Large intestine (tissue), 1 donor: ENCODE results near the gene GPR160. TPM values are rescaled to one million over a fixed set of nuclear protein-coding genes. Genes with fewer than 3 reads are reported as not detected.

Source experiments
- polyA plus RNA-seq: library from polyadenylated mRNA; unstranded; fragments of 120-200 nt; gene quantifications from one replicate; pipeline ENCODE4 v1.2.1, GENCODE V29; 2013

The GPR160 gene
- polyA plus RNA-seq, 1 donor: 169 TPM

Other genes starting within 250 kb of the GPR160 start
- gene LRRIQ4, start 225.1 kb upstream of the GPR160 start, polyA plus RNA-seq: 0.07 TPM
- 2.1 TPM for gene LRRC34, start 225.1 kb upstream of the GPR160 start, polyA plus RNA-seq
- gene LRRC31, start 168.1 kb upstream of the GPR160 start, polyA plus RNA-seq: 11.4 TPM
- gene SAMD7, start 126.4 kb upstream of the GPR160 start, polyA plus RNA-seq: not detected
- 98.0 TPM for gene SEC62, start 71.2 kb upstream of the GPR160 start, polyA plus RNA-seq
- gene PHC3, start 143.7 kb downstream of the GPR160 start, polyA plus RNA-seq: 26.6 TPM
- gene PRKCI, start 184.4 kb downstream of the GPR160 start, polyA plus RNA-seq: 30.1 TPM